Amniotic epithelial cell (primary cell): ENCODE measurements around the gene CDKN2AIPNL.
"Not testable (repeated sequence)": the region's sequence is repeated elsewhere in the genome, so short reads cannot be mapped to it uniquely, and the experiment has no call there.

Experiments
- DNase-seq: peaks from one replicate; pipeline ENCODE4 v3.0.0-alpha.2; 2010; ENCODE audit warnings: low read depth

Gene CDKN2AIPNL

DNA sequence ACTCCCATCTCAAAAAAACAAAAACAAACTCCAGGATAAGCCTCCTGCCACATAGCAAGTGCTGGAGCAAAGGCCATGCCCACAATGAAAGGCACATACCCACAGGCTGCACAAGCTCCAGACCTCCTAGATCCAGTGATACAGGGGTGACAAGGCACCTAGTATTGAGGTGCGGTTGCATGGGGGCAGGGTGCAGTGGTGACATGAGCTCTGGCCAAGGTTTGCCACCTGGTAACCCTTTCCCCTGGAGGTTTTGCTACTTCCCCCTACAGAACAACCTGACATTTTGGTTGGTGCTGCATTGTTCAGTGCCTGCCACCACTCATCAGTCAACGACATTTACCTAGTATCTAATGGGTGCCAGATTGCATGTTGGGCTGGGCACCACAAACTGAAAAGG lies 14.5 kb downstream of the CDKN2AIPNL start:
- no peak for DNase-seq

DNA sequence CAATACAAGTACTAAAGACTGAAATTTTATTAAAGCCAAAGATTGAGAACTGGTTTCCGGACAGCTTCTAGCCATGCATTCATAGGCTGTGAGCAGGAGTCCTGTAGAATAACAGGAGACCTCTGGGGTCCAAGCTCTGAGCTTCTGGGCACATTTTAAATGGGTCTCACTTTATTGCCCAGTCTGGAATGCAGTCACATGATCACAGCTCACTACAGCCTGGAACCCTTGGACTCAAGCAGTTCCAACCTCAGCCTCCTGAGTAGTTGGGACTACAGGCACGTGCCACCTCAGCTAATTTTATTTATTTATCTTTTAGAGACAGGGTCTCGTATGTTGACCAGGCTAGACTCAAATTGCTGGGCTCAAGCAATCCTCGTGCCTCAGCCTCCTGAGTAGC lies 15.4 kb downstream of the CDKN2AIPNL start:
- DNase-seq, result no peak

DNA sequence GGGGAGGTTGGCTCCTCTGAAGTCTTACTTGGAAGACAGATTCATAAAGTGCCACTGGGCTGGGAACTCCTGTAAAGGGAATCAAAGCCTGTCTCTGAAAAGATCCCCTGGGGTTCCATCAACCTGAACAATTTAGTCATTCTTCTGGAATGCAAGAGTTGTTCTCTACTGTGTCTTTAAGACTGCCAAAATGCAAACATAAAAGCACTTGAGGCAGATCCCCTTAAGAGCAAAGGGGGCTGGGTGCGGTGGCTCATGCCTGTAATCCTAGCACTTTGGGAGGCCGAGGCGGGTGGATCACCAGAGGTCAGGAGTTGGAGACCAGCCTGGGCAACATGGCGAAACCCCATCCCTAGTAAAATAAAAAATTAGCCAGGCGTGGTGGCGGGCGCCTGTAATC lies 16.7 kb downstream of the CDKN2AIPNL start:
- DNase-seq, result no peak

DNA sequence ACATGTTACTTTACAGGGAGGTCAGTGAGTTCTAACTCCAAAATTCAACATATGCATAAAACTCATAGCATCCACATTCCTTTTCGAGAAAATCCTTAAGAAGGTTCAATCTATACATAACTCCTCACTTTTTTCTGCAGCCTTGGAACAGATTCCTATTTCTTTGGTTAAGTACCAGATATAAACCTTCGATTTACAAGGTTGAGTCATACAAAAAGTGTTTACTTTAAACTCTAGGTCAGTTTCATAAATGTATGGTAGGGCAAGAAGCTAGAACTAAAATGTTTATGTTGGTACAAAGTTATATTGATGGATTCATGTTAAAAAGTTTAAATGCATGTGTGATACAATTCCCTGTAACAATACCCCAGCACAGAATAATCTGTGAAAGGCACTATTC lies 19.4 kb downstream of the CDKN2AIPNL start:
- no peak for DNase-seq

DNA sequence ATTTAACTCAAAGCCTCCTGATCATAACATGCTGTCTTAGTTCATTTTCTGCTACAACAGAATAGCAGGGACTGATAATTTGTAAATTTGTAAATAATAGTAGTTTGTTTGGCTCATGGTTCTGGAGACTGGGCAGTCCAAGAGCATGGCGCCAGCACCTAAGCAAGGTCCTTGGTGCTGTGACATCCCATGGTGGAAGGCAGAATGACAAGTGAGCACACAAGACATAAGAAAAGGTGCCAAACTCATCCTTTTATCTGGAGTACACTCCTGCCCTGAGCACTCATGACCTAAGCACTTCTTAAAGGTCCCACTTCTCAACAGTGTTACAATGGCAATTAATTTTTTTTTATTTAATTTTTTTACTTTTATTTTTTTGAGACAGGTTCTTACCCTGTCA lies 24.2 kb downstream of the CDKN2AIPNL start:
- no peak for DNase-seq

DNA sequence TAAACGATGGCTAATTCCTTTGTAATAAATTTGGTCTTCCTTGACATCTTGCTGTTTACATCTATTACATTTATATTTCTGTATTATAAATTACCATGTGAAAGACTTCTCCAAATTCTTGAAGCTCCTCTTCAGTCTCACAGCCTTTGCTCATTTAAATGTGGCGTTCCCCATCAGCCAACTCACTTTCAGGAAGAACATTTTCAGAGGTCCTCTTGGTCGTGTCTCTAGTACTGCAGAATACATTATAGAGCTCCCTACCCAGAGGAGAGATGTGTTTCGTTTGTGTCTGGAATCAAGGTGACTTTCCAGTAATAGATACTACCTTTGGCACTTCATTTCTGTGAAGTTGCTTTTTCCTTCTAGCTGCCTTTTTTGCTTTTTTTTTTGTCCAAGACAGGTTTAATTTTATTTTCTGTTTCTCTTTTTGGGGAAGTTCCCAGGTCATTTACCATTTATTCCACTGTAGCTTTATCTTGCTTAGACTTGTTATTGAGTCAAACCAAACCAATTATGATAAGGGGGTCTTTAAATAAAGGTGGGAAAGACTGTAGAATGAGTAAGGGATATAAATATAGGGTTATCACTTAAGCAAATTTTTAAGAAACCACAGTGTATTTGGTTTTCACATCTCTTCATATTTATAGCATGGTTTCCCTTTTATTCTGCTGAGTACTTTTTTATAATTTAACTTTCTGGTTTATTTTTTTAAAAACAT lies 27.5 kb downstream of the CDKN2AIPNL start:
- DNase-seq, result no peak

DNA sequence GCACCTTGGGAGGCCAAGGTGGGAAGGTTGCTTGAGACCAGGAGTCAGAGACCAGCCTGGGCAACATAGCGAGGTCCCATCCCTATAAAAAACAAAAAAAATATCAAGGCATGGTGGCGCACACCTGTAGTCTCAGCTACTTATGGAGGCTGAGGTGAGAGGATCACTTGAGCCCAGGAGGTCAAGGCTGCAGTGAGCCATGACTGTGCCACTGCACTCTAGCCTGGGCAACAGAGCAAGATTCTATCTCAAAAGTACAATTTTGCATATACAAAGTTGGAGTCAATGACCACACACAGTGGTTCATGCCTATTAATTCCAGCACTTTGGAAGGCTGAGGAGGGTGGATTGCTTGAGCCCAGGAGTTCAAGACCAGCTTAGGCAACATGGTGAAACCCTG lies 29.5 kb downstream of the CDKN2AIPNL start:
- not testable (repeated sequence) for DNase-seq

DNA sequence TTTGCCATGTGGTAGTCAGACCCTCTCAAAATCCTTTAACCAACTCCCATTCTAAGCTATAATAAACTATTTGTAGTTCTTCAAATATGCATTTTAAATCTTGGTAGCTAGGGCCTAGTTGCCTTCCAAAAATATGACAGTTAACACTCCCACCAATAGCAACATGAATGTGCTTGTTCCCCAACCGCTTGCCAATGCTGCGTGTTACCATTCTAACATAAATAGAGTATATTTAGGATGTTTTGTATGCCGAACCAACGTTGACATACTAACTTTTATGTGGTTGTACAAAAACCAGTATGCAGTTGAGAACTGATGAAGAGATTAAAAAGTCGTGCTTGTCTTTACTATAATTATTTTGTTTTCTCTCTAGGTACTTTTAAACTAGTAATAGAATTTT lies 31.3 kb downstream of the CDKN2AIPNL start:
- no peak for DNase-seq

DNA sequence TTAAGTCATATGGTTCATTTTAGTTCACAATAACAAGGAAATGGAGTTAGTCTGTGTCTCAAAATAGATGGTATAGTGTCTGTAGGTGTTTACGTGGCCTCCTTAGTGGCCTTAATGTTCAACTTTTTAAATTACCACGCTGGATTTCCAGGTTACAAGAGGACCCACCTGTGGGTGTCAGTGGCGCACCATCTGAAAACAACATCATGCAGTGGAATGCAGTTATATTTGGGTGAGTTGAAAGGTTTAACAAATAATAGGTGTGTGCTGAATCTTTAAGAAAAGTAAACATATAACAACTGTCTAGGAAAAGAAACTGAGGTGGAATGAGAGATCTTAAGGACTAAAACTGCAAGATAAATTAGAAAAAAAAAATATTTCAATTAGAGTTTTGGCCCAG lies 37.4 kb downstream of the CDKN2AIPNL start:
- peak; percentile 9 for DNase-seq

DNA sequence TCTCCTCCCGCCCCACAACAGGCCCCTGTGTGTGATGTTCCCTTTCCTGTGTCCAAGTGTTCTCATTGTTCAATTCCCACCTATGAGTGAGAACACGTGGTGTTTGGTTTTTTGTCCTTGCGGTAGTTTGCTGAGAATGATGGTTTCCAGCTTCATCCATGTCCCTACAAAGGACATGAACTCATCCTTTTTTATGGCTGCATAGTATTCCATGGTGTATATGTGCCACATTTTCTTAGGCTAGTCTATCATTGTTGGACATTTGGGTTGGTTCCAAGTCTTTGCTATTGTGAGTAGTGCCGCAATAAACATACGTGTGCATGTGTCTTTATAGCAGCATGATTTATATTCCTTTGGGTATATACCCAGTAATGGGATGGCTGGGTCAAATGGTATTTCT lies 38.0 kb downstream of the CDKN2AIPNL start:
- DNase-seq, result not testable (repeated sequence)

DNA sequence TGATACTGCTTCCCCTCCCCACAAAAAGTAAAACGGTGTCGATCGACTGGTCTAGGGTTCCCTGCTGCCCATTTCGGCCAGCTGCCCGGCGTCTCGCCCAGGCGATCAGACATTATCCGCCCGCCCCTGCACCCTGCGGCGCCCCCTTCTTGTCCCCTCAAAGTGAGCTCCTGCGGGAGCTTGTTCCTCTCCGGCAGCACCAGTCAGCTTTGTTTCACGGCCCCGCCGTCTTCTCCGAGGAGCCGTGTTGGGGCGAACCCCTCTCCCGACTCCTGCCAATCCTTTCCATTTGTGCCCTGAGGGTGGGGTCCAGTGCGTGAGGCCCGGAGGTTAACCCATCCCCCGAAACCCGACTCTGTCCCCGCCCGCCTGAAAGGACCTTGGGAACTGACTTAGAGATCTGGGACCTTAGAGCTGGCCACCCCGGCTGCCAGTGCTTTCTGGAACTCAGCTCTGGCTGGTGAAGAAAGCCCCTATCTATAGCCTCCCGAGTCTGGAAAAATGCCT lies 39.8 kb downstream of the CDKN2AIPNL start:
- DNase-seq, result peak; percentile 26

DNA sequence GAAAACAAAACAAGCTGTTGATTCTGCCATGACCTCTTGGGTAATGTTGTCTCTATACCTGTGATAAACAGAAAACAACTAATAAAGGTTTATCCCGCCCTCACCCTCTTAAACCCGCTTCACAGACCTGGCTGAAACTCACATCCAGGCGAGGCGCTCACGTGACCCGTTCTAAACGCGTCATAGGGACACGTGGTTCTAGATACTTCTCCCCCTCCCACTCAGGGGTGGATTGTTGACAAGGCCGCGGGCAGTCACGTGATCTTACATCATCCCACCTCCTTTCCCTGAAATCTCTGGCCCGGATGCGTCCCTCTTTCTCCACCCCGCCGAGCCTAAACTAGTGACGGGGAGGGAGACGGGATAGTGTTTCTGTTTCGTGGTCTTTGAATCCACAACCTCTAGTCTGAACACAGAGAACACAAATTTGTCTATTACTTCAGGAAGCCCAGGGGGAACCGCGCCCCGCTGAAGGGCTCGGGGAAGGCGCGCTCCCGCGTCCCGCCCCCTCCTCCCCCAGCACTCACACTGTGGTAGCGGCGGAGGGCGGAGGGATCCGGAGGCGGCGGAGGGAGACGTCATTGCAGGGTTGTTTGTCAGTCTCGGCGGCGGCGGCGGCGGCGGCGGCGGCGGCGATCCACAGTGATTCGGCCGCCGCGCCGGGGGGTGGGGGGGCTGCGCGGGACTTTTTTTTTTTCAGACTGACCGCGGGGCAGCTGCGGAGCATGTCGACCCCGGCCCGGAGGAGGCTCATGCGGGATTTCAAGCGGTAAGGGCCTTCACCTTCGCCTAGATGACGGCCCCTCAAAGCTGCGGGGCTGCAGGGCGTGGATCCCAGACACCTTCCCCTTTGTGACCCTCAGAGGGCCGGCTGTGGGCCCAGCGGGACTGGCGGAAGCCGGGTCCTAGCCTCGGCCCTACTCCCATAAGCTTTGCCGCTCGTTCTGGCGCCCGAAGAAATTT lies 40.5 kb downstream of the CDKN2AIPNL start, which contains the start of gene UBE2B:
Gene UBE2B, plus strand, starts transcription at position 699 of the 963 bp plus-strand sequence. Its CDS starts 27 bp downstream, at position 726.
- peak; percentile 100 for DNase-seq

DNA sequence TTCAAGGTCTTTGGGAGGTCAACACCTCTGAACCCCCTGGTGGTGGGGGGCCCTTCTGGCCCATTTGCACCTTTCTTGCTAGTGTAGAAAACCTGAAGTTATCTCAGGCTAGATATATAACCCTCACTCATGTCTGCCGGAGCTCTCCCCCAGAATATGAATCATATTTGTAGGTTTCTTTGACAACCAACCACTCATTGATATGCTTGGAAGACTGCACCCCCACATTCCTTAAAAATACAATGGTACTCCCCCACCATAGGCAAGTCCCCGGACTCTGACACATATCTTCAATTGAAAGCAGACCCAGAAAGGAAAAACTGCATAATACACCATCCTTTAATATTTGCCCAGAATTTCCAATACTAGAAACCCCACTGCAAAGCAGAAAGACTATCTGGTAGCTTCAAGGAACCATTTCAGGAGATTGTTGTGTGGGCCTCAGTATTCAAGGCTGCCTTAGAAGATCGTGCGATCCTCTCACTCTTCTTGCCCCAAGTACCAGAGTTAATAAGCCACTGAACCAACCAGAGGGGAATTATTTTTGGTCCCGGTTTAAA lies 41.3 kb downstream of the CDKN2AIPNL start:
- DNase-seq, result peak; percentile 42

DNA sequence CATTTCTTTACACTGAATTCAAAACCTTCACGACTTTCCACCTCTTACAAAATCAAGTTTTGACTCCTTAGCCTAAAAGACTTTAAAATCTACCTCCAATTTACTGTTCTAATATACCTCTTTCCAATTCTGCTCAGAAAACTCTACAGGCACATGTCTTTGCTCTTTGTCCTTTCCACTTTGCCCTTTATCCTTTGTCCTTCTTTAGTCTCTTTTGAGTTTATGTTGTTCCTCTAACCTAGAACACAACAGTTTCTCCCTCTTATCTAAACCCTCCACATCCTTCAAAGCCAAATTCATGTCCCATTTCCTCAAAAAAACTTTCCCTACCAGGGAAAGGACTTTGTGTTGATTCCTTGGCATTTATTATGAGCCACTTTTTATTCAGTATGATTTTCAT lies 46.1 kb downstream of the CDKN2AIPNL start:
- no peak for DNase-seq

DNA sequence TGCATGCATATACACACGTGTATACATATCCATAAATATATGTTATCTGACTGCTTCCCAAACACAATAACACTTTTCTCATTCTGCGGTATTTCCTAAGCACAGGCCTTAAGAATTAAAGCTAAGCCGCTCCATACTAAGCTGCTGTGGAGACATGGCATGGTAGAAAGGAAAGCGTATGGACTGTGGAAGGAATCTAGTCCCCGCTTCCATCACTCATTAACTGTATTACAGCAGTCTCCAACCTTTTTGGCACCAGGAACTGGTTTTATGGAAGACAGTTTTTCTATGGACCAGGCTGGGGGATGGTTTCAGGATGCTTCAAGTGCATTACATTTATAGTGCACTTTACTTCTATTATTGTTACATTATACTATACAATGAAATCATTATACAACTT lies 56.0 kb downstream of the CDKN2AIPNL start:
- DNase-seq, result no peak
